ENCODE data around the gene NEDD9.

DNA sequence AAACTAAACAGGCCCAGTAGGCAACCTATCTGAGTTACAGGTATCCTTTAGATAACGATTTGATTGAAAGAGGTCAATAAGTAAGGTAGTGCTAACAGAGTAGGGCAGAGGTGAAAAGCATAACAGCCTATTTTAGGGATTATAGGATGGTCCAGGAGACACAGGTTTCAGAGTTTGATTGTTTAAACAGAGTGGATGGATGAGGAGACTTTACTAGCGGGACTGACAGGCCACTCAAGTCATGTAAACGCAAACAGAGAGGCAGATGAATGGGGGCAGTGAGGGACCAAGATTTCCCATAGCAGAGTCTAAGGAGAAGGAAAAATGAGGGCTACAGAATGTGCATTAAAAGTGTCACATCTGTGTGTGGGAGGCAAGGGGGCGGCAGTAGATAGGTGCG, 4.8 kb downstream of the NEDD9 start:
- TF ChIP-seq POLR2A (IDR thresholded peaks at IDR 0.05; ENCODE audit: low read depth, low read length) (no peak), CEBPB (IDR thresholded peaks at IDR 0.05; ENCODE audit: low read depth, low read length) (no peak), MXI1 (IDR thresholded peaks at IDR 0.05; ENCODE audit: borderline replicate concordance, low read depth, low read length) (no peak), RCOR1 (IDR thresholded peaks at IDR 0.05; ENCODE audit: insufficient replicate concordance, low read length) (no peak), SMC3 (IDR thresholded peaks at IDR 0.05; ENCODE audit: low read depth, low read length) (no peak), BHLHE40 (IDR thresholded peaks at IDR 0.05; ENCODE audit: low read depth, low read length) (no peak), CHD1 (IDR thresholded peaks at IDR 0.05; ENCODE audit: low read depth, low read length) (no peak), MAFK (IDR thresholded peaks at IDR 0.05; ENCODE audit: low read depth, low read length) (no peak), RAD21 (IDR thresholded peaks at IDR 0.05; ENCODE audit: low read length) (no peak), NFE2L2 (IDR thresholded peaks at IDR 0.05; ENCODE audit: low read depth, low read length) (no peak), FOS (IDR thresholded peaks at IDR 0.05; ENCODE audit: low read depth, low read length) (no peak)
- TF ChIP-seq, protein P1, sequence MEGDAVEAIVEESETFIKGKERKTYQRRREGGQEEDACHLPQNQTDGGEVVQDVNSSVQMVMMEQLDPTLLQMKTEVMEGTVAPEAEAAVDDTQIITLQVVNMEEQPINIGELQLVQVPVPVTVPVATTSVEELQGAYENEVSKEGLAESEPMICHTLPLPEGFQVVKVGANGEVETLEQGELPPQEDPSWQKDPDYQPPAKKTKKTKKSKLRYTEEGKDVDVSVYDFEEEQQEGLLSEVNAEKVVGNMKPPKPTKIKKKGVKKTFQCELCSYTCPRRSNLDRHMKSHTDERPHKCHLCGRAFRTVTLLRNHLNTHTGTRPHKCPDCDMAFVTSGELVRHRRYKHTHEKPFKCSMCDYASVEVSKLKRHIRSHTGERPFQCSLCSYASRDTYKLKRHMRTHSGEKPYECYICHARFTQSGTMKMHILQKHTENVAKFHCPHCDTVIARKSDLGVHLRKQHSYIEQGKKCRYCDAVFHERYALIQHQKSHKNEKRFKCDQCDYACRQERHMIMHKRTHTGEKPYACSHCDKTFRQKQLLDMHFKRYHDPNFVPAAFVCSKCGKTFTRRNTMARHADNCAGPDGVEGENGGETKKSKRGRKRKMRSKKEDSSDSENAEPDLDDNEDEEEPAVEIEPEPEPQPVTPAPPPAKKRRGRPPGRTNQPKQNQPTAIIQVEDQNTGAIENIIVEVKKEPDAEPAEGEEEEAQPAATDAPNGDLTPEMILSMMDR (conservative IDR thresholded peaks at IDR 0.05; ENCODE audit: low read depth, low read length), result no peak
- TF ChIP-seq, protein P2, sequence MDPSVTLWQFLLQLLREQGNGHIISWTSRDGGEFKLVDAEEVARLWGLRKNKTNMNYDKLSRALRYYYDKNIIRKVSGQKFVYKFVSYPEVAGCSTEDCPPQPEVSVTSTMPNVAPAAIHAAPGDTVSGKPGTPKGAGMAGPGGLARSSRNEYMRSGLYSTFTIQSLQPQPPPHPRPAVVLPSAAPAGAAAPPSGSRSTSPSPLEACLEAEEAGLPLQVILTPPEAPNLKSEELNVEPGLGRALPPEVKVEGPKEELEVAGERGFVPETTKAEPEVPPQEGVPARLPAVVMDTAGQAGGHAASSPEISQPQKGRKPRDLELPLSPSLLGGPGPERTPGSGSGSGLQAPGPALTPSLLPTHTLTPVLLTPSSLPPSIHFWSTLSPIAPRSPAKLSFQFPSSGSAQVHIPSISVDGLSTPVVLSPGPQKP (IDR thresholded peaks at IDR 0.05; ENCODE audit: borderline replicate concordance, low read depth, low read length), result no peak
- TF ChIP-seq, protein P3, sequence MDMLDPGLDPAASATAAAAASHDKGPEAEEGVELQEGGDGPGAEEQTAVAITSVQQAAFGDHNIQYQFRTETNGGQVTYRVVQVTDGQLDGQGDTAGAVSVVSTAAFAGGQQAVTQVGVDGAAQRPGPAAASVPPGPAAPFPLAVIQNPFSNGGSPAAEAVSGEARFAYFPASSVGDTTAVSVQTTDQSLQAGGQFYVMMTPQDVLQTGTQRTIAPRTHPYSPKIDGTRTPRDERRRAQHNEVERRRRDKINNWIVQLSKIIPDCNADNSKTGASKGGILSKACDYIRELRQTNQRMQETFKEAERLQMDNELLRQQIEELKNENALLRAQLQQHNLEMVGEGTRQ (IDR thresholded peaks at IDR 0.05; ENCODE audit: low read depth, low read length), result no peak

Data from IMR-90 (cell line).